Mucosa of rectum (tissue), 2 donors: Measurements from ENCODE around the gene DNAH2.
A peak's percentile ranks its signal among the peaks of the same experiment; 100 is the strongest.

Experiments
- H3K27ac ChIP-seq, 2 donors: one replicate each; pipeline ENCODE4 v1.7.0; 2013; ENCODE audit warnings: inconsistent platforms in 2 of 2, low read depth in 2 of 2, low read length in 2 of 2
- H3K27me3 ChIP-seq, 2 donors: one replicate each; pipeline ENCODE4 v1.7.0; 2013; ENCODE audit warnings: low read length in 2 of 2; ENCODE audit not compliant: control insufficient read depth in 2 of 2, insufficient read depth in 2 of 2
- H3K36me3 ChIP-seq, 2 donors: one replicate each; pipeline ENCODE4 v1.7.0; 2013; ENCODE audit warnings: low read length in 2 of 2; ENCODE audit not compliant: control insufficient read depth in 2 of 2, insufficient read depth in 2 of 2
- H3K4me1 ChIP-seq, 2 donors: one replicate each; pipeline ENCODE4 v1.7.0; 2013; ENCODE audit warnings: low read length in 2 of 2, mild to moderate bottlenecking in 1 of 2; ENCODE audit not compliant: control insufficient read depth in 2 of 2, insufficient read depth in 2 of 2
- H3K4me3 ChIP-seq, 2 donors: one replicate each; pipeline ENCODE4 v1.7.0; 2013; ENCODE audit warnings: low read length in 2 of 2
- H3K9ac ChIP-seq, 2 donors: one replicate each; pipeline ENCODE4 v1.7.0; 2013; ENCODE audit warnings: low read length in 2 of 2, low read depth in 1 of 2, mild to moderate bottlenecking in 1 of 2
- H3K9me3 ChIP-seq, 2 donors: one replicate each; pipeline ENCODE4 v1.7.0; 2013; ENCODE audit warnings: low read length in 2 of 2; ENCODE audit not compliant: control insufficient read depth in 2 of 2
- donor health status: healthy.
- donor health status: Normal muscosa, but diverticular disease.

DNAH2 gene

GRCh38 chr17:7832431-7832830 is 114.9 kb downstream of the DNAH2 start:
- Histone ChIP-seq H3K4me1 (peaks cover 20 to 27% of the 10 kb centered on the region in 2 donors), H3K36me3 (no peaks in the 10 kb centered on the region), H3K9ac (no peak overlapping the region), H3K9me3 (no peaks in the 10 kb centered on the region), H3K4me3 (no peak overlapping the region), H3K27me3 (peaks cover 0 to 5% of the 10 kb centered on the region in 2 donors), H3K27ac (no peak overlapping the region)

GRCh38 chr17:7833011-7833794 is 115.7 kb downstream of the DNAH2 start:
- Histone ChIP-seq H3K4me3 (peak overlapping the region; percentile 14 to 94), H3K9ac (peak overlapping the region; percentile 43 to 96), H3K27me3 (peaks cover 0 to 5% of the 10 kb centered on the region in 2 donors), H3K27ac (peak overlapping the region; percentile 98 to 99), H3K9me3 (no peaks in the 10 kb centered on the region), H3K4me1 (peaks cover 25 to 32% of the 10 kb centered on the region in 2 donors), H3K36me3 (no peaks in the 10 kb centered on the region)

- peak within 1 kb of the TSS; percentile 92 to 96 for H3K9ac ChIP-seq
- peak within 1 kb of the TSS; percentile 91 to 94 for H3K4me3 ChIP-seq
- no peaks in the 10 kb centered on the region for H3K9me3 ChIP-seq
- H3K27ac ChIP-seq = peak within 1 kb of the TSS; percentile 98 to 99
- H3K27me3 ChIP-seq = peaks cover 0 to 5% of the 10 kb centered on the region in 2 donors
- no peaks in the 10 kb centered on the region for H3K36me3 ChIP-seq
- H3K4me1 ChIP-seq = peaks cover 32 to 39% of the 10 kb centered on the region in 2 donors
Observed at GRCh38 chr17:7833795-7834541, 116.4 kb downstream of the DNAH2 start, which contains the start of gene KDM6B. Gene KDM6B (plus strand): TSS chr17:7834217. CDS start chr17:7845555, 11,338 bp downstream.

- H3K4me1 ChIP-seq = peaks cover 38 to 44% of the 10 kb centered on the region in 2 donors
- H3K27ac ChIP-seq = peak overlapping the region; percentile 98 to 99
Observed at GRCh38 chr17:7834542-7834956, 117.0 kb downstream of the DNAH2 start.

GRCh38 chr17:7834957-7835813 is 117.6 kb downstream of the DNAH2 start:
- Histone ChIP-seq H3K36me3 (peaks cover 0 to 2% of the 10 kb centered on the region in 2 donors), H3K27me3 (peaks cover 0 to 2% of the 10 kb centered on the region in 2 donors), H3K9me3 (no peaks in the 10 kb centered on the region), H3K4me1 (peaks cover 44 to 49% of the 10 kb centered on the region in 2 donors), H3K9ac (peak overlapping the region; percentile 96 to 97), H3K4me3 (peak overlapping the region; percentile 91 to 94), H3K27ac (peak overlapping the region; percentile 98 to 99)

More at GRCh38 chr17:7834542-7834956, 117.0 kb downstream of the DNAH2 start:
- Histone ChIP-seq H3K9me3 (no peaks in the 10 kb centered on the region), H3K9ac (peak overlapping the region; percentile 85 to 96), H3K27me3 (peaks cover 0 to 5% of the 10 kb centered on the region in 2 donors), H3K4me3 (peak overlapping the region; percentile 91 to 94), H3K36me3 (no peaks in the 10 kb centered on the region)

GRCh38 chr17:7835814-7836595 is 118.5 kb downstream of the DNAH2 start:
- H3K4me1 ChIP-seq = peaks cover 52 to 57% of the 10 kb centered on the region in 2 donors
- H3K4me3 ChIP-seq = peak overlapping the region; percentile 91 to 94
- no peaks in the 10 kb centered on the region for H3K9me3 ChIP-seq
- peak overlapping the region; percentile 96 to 97 for H3K9ac ChIP-seq
- H3K36me3 ChIP-seq = peaks cover 0 to 4% of the 10 kb centered on the region in 2 donors
- no peaks in the 10 kb centered on the region for H3K27me3 ChIP-seq
- H3K27ac ChIP-seq = peak overlapping the region; percentile 98 to 99

- H3K4me1 ChIP-seq = peaks cover 57 to 63% of the 10 kb centered on the region in 2 donors
- H3K4me3 ChIP-seq = peak overlapping the region; percentile 91 to 94
- H3K27ac ChIP-seq = peak overlapping the region; percentile 98 to 99
- peaks cover 2 to 4% of the 10 kb centered on the region in 2 donors for H3K36me3 ChIP-seq
- no peaks in the 10 kb centered on the region for H3K27me3 ChIP-seq
- no peaks in the 10 kb centered on the region for H3K9me3 ChIP-seq
- peak overlapping the region; percentile 96 to 97 for H3K9ac ChIP-seq
Observed at GRCh38 chr17:7836596-7837407, 119.3 kb downstream of the DNAH2 start.

GRCh38 chr17:7837408-7838088 is 120.0 kb downstream of the DNAH2 start:
- Histone ChIP-seq H3K4me1 (peaks cover 57 to 67% of the 10 kb centered on the region in 2 donors), H3K9ac (peak overlapping the region; percentile 96 to 97), H3K36me3 (peaks cover 2 to 4% of the 10 kb centered on the region in 2 donors), H3K27ac (peak overlapping the region; percentile 98 to 99), H3K9me3 (no peaks in the 10 kb centered on the region), H3K27me3 (no peaks in the 10 kb centered on the region), H3K4me3 (peak overlapping the region; percentile 91 to 94)
